ENCODE results near the gene PTPRN2. TPM values are rescaled to one million over a fixed set of nuclear protein-coding genes. Genes with fewer than 3 reads are reported as not detected.

The PTPRN2 gene
- total and polyA plus RNA-seq, 2 of the 13 experiments (the other 11 are each of a cell fraction or from before 2014, with no cell fraction given) = 2.5 to 24.2 TPM

DNA sequence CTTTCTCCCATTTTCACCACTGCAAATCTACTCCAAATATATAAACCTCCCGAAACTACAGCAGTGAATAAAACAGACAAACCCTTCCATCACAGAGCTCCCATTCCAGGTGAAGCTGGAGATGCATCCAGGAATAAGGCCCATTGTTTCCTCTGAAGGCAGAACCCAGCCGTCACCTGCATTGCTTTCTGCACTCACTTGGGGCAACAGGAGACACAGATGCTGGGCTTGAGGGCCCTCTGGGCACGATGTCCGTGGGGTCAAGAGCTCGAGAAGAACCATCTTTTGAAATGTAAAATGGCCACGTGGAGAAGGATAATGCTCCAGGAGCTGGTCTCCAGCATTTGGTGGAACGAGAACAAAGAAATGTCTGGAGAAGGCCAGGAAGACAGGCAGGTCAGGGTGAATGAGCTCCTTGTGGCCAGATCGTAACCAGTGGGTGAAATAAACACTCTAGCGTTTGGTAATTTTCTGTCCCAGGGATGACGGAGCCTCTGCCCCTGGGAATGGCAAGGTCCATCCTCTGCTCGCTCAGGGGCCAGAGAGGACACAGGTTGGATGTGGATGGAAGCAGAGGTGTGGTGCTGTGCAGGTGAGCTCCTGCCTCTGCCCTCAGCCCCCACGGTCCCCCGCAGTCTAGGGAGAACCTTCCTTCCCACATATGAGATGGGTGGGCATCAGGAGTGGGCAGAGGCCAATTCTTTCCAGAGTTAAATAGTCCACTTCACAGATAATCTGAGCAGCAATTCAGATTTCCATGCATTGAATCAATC is 694.7 kb downstream of the PTPRN2 start:
- ATAC-seq (no peak), FAIRE-seq (no peak), DNase-seq (ENCODE audit: low spot score) (no peak)
- CTCF ChIA-PET (ENCODE audit: low intra/inter-chr PET ratio, low total read pairs) = no interaction called here
- Histone ChIP-seq H3K27ac (ENCODE audit: extremely low read length, insufficient read depth, low read length) (no peak overlapping the region), H3K4me1 (ENCODE audit: insufficient read depth, low read length) (peaks cover 15% of the 10 kb centered on the region), H3K9ac (ENCODE audit: insufficient read depth, low read depth, low read length) (no peak overlapping the region), H3K27me3 (ENCODE audit: control insufficient read depth in 1 of 2, insufficient read depth in 2 of 2, low read length in 2 of 2) (no peaks in the 10 kb centered on the region), H3K4me3 (replicated peaks in 1 of 3; ENCODE audit: insufficient read depth in 1 of 3, low read depth in 2 of 3, low read length in 3 of 3) (no peak overlapping the region), H2AFZ (ENCODE audit: low read length) (no peak overlapping the region), H3K9me3 (ENCODE audit: low read length) (no peaks in the 10 kb centered on the region), H3K79me2 (ENCODE audit: insufficient read depth, low read length) (no peaks in the 10 kb centered on the region), H4K20me1 (ENCODE audit: insufficient read depth, low read length) (no peaks in the 10 kb centered on the region), H3K4me2 (ENCODE audit: low read depth, low read length) (no peak overlapping the region), H3K36me3 (replicated peaks in 1 of 2; ENCODE audit: control insufficient read depth in 1 of 2, insufficient read depth in 2 of 2, low read length in 2 of 2) (no peaks in the 10 kb centered on the region)
- 72% methylated on average over 12 of the region's 13 CpGs for WGBS (ENCODE audit: low lambda C conversion rate)
- intact Hi-C loops (cut with micrococcal nuclease; ENCODE audit: unreplicated experiment) = no loop called here
- BruUV-seq (replicated peaks) = no TSS peak
- POLR2A ChIA-PET = no interaction called here
- in situ Hi-C loops (cut with HindIII; ENCODE audit: extremely low pct_ligation_motif_present, low pct_unique_long_range_greater_than_20kb) = no loop called here
- TF ChIP-seq, protein P1, sequence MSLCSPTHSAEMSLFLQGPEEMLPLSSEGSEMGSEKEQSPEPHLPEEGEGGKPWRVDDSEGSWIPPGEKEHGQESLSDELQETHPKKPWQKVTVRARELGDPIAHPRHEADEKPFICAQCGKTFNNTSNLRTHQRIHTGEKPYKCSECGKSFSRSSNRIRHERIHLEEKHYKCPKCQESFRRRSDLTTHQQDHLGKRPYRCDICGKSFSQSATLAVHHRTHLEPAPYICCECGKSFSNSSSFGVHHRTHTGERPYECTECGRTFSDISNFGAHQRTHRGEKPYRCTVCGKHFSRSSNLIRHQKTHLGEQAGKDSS (CRISPR knock-in tag; IDR thresholded peaks at IDR 0.05; ENCODE audit: borderline replicate concordance, low read depth) = no peak
- no peak for TF ChIP-seq SMAD9 (CRISPR knock-in tag; IDR thresholded peaks at IDR 0.05)
- TF ChIP-seq, protein P2, sequence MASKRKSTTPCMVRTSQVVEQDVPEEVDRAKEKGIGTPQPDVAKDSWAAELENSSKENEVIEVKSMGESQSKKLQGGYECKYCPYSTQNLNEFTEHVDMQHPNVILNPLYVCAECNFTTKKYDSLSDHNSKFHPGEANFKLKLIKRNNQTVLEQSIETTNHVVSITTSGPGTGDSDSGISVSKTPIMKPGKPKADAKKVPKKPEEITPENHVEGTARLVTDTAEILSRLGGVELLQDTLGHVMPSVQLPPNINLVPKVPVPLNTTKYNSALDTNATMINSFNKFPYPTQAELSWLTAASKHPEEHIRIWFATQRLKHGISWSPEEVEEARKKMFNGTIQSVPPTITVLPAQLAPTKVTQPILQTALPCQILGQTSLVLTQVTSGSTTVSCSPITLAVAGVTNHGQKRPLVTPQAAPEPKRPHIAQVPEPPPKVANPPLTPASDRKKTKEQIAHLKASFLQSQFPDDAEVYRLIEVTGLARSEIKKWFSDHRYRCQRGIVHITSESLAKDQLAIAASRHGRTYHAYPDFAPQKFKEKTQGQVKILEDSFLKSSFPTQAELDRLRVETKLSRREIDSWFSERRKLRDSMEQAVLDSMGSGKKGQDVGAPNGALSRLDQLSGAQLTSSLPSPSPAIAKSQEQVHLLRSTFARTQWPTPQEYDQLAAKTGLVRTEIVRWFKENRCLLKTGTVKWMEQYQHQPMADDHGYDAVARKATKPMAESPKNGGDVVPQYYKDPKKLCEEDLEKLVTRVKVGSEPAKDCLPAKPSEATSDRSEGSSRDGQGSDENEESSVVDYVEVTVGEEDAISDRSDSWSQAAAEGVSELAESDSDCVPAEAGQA (IDR thresholded peaks at IDR 0.05; ENCODE audit: low read depth) = no peak
- TF ChIP-seq, protein P2 (CRISPR knock-in tag; IDR thresholded peaks at IDR 0.05; ENCODE audit: borderline replicate concordance) = no peak
- TF ChIP-seq SNAPC2 (CRISPR knock-in tag; IDR thresholded peaks at IDR 0.05) = no peak
- TF ChIP-seq SKI (IDR thresholded peaks at IDR 0.05; ENCODE audit: partially characterized antibody) = no peak
- TF ChIP-seq, protein P3, sequence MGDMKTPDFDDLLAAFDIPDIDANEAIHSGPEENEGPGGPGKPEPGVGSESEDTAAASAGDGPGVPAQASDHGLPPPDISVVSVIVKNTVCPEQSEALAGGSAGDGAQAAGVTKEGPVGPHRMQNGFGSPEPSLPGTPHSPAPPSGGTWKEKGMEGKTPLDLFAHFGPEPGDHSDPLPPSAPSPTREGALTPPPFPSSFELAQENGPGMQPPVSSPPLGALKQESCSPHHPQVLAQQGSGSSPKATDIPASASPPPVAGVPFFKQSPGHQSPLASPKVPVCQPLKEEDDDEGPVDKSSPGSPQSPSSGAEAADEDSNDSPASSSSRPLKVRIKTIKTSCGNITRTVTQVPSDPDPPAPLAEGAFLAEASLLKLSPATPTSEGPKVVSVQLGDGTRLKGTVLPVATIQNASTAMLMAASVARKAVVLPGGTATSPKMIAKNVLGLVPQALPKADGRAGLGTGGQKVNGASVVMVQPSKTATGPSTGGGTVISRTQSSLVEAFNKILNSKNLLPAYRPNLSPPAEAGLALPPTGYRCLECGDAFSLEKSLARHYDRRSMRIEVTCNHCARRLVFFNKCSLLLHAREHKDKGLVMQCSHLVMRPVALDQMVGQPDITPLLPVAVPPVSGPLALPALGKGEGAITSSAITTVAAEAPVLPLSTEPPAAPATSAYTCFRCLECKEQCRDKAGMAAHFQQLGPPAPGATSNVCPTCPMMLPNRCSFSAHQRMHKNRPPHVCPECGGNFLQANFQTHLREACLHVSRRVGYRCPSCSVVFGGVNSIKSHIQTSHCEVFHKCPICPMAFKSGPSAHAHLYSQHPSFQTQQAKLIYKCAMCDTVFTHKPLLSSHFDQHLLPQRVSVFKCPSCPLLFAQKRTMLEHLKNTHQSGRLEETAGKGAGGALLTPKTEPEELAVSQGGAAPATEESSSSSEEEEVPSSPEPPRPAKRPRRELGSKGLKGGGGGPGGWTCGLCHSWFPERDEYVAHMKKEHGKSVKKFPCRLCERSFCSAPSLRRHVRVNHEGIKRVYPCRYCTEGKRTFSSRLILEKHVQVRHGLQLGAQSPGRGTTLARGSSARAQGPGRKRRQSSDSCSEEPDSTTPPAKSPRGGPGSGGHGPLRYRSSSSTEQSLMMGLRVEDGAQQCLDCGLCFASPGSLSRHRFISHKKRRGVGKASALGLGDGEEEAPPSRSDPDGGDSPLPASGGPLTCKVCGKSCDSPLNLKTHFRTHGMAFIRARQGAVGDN (CRISPR knock-in tag; IDR thresholded peaks at IDR 0.05) = no peak
- TF ChIP-seq MXD4 (CRISPR knock-in tag; IDR thresholded peaks at IDR 0.05) = no peak
- no peak for TF ChIP-seq ZNF879 (CRISPR knock-in tag; IDR thresholded peaks at IDR 0.05)
- TF ChIP-seq, protein P4, sequence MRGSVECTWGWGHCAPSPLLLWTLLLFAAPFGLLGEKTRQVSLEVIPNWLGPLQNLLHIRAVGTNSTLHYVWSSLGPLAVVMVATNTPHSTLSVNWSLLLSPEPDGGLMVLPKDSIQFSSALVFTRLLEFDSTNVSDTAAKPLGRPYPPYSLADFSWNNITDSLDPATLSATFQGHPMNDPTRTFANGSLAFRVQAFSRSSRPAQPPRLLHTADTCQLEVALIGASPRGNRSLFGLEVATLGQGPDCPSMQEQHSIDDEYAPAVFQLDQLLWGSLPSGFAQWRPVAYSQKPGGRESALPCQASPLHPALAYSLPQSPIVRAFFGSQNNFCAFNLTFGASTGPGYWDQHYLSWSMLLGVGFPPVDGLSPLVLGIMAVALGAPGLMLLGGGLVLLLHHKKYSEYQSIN (CRISPR knock-in tag; IDR thresholded peaks at IDR 0.05; ENCODE audit: borderline replicate concordance) = no peak
- TF ChIP-seq ARHGAP35 (CRISPR knock-in tag; IDR thresholded peaks at IDR 0.05; ENCODE audit: borderline replicate concordance) = no peak
- TF ChIP-seq MTF1 (CRISPR knock-in tag; IDR thresholded peaks at IDR 0.05) = no peak
